NCI-H2107 treated with DMSO at 0.1 percent for 48 hours (cell line): Measurements from ENCODE around the gene GDAP1L1.
"Not testable (repeated sequence)": the region's sequence is repeated elsewhere in the genome, so short reads cannot be mapped to it uniquely, and the experiment has no call there.

ENCODE experiments used
- DNase-seq: peaks from one replicate; lab custom pipeline; 2025; ENCODE audit not compliant: unreplicated experiment; lab: John Stamatoyannopoulos, UW

The GDAP1L1 gene

DNA sequence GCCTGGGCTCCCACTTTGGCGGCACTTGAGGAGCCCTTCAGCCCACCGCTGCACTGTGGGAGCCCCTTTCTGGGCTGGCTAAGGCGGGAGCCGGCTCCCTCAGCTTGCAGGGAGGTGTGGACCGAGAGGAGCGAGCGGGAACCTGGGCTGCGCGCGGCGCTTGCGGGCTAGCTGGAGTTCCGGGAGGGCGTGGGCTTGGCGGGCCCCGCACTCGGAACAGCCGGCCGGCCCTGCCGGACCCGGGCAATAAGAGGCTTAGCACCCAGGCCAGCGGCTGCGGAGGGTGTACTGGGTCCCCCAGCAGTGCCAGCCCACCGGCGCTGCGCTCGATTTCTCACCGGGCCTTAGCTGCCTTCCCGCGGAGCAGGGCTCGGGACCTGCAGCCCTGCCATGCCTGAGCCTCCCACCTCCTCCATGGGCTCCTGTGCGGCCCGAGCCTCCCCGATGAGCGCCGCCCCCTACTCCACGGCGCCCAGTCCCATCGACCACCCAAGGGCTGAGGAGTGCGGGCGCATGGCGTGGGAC is 52.0 kb downstream of the GDAP1L1 start:
- not testable (repeated sequence) for DNase-seq

DNA sequence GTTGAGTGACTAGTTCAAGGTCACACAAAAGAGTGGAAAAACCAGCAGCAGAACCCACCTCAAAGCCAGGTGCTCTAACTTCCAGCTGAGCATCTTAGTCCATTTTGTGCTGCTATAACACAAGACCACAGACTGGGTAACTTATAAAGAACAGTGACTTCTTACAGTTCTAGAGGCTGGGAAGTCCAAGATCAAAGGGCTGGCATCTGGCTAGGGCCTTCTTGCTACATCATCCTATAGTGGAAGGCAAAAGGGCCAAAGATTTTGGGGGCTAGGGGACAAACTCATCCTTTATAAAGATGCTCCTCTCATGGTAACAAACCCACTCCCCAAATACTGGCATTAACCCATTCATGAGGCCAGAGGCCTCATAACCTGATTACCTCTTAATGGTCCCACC is 54.2 kb downstream of the GDAP1L1 start:
- DNase-seq: no peak

DNA sequence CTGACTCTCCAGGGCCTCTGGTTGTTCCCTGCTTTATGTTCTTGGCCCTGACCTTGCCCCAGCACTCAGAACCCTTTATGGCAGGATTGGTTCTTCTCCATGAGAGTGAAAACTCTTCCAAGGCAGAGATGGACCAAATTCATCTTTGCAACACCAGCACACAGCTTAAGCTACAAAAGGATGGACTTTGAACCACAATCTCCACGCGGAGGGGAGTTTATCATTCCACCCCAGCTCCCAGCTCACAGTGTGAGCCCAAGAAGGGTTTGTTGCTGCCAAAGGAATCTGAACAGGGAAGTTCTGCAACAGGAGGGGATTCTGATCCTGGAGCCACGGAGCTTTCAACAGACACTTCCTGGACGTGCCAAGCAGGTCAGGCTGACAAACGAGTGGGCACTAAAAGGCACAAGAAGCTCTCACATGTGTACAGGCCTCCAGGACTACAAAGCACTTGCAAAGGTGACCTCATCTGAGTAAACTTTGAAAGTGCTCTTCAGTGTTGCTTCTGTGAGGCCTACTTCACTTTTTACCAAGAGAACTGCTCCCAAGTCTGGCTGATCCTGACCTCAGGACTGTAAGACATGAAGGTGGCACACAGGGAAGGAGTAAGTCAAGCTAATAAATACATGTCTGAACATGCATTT is 55.0 kb downstream of the GDAP1L1 start:
- DNase-seq: no peak

DNA sequence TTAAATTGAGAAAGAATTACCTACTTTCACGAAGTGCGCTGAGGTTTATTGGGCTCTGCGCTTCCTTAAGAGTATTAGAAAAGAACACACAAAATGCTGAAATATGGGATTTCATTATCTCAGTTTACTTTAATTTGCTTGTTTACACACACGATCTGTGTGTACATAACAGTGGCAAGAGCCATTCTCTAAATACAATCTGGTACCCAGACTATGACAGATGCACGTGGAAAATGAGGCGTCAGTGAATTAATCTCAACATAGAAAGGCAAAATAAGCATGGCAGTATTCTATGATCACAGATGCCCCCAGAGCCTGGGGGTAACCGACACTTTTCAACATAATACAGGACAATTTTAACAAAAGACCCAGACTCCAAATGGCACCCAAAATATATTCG is 55.6 kb downstream of the GDAP1L1 start:
- DNase-seq: no peak

DNA sequence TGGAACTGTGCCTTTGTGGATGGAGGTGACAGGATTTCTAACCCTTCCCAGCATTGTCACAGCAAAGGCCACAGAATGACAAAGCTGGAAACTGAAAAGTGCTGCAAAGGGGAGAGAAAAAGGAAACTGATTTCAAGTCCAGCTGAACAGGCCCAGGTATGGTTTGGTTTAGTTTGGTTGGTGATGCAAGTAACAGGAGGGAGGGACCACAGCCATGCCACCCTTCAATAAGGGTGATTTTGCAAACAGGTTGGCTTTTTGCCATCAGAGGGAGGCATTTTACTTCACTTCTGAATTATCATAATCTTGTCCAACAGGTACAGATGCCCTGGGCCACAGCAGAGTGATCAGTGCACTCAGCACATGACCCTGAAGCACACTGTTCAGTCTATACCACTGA is 57.3 kb downstream of the GDAP1L1 start:
- no peak for DNase-seq

DNA sequence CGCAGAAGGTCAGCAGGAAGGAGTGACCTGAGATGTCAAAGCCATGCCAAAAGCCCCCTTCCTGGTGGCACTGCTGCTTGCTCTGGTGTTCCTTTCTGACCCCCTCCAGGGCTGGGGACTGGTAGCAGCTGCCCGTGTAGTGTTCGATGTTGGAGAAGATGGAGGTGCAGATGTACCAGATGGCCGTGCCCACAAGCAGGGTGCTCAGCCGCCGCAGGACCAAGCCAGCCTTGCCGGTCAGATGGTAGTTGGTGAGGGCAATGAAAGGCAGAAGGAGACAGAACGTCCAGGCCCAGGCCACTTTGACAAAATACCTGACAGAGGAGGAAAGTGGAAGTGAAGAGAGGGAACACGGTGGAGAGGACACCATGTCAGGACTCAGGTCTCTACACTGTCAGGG is 59.8 kb downstream of the GDAP1L1 start:
- no peak for DNase-seq

DNA sequence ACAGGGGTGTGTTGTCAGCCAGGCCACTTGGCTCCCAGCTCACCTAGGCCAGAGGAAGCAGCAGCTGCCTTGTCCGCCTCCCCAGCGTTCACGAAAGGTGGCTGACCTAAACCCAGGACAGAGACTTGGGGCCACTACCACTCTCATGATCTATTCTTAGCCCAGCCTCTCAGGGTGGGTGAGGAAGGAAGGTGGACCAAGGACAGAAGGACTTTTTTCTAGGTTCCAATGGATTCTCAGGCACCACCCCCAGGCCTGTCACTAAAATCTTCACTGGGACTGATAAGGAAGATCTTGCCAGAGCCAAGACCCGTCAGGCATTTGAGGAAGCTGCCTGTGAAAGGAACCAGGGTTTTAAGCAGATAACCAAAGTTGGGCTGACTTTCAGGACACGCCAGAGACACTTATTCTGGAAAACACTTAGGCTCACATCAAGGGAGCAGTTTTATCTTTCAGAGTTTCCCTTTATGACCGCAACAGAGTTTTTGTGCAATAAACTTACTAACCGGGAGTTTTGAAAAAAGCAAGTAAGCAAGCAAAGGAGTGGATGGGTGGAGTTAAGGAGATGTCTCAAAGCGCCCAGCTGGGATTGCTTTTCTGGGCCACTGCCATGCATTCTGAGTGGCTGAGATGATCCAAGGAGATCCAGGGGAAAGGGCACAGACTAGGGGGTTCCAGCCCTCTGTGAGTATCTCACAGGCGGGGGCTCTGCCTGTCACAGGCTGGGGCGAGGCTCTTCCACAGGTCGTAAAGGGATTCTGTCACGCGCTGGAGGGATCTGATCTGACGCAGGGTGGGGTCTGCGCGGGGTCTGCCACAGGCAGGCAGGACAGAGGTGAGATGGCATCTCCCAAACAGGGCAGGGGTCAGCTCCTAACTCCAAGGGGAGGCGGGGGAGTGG is 62.9 kb downstream of the GDAP1L1 start:
- no peak for DNase-seq

DNA sequence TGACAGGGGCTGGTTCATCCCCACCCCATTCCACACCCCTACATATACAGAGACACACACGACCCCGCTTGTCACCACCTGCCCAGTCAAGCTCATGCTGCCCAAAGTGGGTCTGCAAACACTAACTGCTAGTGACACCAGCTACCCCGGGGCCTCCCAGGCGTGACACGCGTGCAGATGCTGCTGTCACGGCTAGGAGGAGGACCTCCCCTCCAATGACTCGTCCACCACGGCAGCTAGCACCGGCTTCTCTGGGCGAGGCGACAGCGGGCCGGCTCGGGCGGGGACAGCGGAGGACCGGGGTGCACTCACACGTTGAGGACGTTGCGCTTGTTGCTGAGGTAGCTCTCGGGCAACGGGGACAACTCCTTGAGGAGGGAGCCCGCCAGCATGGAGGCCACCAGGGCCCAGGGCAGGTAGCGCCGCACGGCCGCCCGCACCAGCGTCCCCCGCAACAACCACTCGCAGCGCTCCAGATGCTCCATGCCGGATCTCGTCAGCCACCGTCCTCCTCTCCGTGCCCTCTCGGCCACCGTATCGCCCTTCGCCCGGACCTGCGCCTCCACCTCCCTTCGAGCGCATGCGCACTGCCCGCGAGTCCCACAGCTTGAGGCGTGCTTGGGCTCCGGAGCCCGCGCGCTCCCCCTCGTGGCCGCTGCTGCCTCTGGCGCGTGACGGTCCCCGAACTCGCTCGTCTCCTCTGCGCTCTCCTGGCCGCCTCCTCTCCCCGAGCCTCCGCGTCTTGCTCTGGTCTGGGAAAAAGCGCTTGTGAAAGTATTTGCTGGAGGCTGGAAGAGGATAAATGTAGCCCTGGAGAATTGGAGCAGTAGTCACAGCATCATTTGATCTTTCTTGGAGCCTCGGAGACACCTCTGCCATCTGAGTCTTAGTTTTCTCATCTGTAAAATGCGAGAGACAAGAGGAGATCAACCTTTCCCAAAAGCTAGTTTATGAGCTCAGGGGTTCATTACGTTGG is 63.8 kb downstream of the GDAP1L1 start, which contains the start of gene FITM2:
TSS of gene FITM2 (minus strand) at position 539 of the 976 bp plus-strand sequence. CDS start at position 485, 54 bp downstream.
- DNase-seq: peak; percentile 50

DNA sequence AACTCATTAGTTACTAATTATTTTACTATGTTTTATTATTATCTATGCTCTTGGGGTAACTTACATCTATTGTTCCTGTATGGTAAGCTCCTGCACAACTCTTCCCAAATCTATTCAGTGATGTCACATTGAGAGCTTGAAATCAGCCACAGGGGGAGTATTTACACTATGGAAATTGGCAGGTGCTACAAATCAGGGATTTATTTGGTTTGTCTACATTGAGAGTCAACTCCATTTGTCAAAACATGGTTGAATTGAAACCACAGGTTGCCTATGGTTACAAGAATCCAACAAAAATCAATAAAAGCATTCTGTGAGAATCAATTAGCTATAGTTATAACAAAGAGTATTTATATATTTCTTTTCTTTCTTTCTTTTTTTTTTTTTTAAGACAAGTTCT is 67.8 kb downstream of the GDAP1L1 start:
- DNase-seq: no peak

DNA sequence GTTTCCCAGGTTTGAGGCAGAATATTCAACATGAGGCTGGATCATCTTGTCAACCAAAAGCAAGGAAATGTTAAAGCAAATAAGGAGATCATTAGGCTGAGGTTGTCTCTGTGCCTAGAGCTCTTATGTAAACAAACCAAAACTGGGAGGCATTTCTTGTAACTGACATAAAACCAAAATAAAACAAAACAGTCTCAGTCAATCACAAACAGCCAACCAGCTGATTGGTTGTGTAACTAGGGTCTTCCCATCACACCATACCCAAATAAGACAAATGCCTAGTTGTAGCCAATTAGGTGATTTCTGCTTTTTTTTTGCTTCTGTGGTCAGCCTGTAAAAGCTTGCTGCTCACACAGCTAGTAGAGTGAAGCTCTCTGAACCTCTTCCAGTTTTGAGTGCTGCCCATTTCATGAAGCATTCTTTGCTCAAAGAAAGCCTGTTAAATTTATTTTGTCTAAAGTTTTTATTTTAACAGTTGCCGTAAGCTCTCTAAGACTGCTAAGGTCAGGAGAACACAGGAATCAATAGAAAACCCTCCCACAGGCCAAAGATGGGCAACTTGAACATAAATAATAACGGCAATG is 72.8 kb downstream of the GDAP1L1 start:
- DNase-seq: no peak

DNA sequence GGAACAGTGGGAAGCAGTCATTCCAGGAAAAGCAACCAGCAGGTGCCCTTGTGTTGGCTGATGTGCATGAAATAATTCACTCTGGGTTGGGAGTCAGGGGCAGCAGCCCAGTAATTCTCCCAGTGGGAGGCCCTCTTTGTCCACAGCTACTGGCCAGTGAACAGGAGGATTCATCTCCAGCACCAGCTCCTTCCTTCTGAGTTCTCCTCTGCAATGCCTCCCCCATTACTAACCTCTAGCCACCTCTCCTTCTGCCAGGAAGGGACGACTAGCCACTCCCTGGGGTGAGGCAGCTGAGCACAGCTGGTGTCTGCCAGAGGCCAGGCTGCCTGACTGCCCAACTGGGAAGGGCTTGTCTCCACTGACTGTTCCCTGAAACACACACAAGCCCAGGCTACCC is 77.2 kb downstream of the GDAP1L1 start:
- DNase-seq: no peak

DNA sequence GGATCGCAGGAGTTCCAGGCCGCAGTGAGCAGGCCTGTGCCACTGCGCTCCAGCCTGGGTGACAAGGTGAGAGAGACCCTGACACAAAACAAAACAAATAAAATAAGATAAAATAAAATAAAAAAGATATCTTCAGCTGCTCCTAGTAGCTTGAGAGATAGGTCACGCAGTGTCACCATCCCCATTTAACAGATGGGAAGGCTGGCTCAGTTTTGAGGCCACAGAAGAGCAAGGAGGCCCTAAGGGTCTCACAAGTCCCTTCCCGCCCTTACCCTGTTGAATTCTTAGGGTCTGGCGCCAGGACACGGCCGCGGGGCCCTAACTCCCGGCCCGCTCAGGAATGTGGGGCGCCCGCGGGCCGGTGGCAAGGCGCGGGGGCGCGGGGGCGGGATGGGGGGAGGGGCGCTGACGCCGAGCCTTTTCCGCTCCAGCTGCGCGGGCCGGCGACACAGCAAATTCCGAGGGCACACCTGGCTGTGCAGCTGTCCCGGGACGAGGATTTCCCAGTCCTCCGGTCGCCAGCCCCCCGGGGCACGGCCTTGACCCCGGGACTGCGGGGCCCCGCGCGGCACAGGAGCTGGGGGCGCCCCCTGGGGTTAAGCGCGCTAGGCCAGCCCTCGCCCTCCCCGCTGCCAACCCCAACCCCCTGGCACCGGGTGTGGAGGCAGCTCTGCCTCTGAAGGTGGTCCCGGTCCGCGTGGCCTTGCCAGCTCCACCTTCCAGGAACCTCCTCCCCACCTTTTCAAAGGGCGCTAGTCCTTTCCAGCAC is 79.5 kb downstream of the GDAP1L1 start:
- no peak for DNase-seq

DNA sequence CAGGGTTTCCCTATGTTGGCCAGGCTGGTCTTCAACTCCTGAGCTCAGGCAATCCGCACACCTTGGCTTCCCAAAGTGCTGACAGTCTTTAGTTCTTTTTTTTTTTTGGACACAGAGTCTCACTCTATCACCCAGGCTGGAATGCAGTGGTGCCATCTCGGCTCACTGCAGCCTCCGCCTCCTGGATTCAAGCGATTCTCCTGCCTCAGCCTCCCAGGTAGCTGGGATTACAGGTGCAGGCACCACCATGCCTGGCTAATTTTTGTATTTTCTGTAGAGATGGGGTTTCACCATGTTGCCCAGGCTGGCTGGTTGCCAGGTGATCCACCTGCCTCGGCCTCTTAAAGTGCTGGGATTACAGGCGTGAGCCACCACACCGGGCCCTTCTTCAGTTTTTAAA is 80.6 kb downstream of the GDAP1L1 start:
- not testable (repeated sequence) for DNase-seq

DNA sequence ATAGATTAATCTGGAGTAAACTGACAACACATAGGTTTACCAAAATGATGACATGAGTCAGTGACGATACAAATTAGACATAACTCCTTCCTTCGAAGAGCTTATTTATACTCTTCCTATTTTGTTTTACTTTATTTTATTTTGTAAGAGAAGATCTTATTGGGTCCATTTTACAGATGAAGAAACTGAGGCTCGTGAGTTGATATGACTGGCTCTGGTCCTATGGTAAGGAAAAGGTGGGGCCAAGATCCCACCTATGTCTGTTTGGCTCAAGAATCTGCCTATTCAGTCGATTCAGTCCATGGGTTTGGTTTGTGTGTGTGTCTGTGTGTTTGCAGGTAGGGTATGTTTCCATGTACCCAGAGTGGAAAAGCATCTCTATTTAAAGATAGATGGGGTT is 81.3 kb downstream of the GDAP1L1 start:
- DNase-seq: no peak
